Activated naive CD8-positive, alpha-beta T cell treated with anti-CD3 and anti-CD28 coated beads, Interleukin-2, amount 10 ng/mL, durations not matched to agents 7 days and 5 days (primary cell): ENCODE results near the gene GJC3. TPM values are rescaled to one million over a fixed set of nuclear protein-coding genes. Genes with fewer than 3 reads are reported as not detected.
"Not testable (repeated sequence)": the region's sequence is repeated elsewhere in the genome, so short reads cannot be mapped to it uniquely, and the experiment has no call there.

Experiments
- ATAC-seq: fragments of 150-1000 bp; cut with Tn5 transposase; one replicate; pipeline ENCODE4 v1.10.0; 2021; ENCODE audit warnings: low read depth, moderate library complexity
- POLR2A ChIA-PET: fragments of 350-600 bp; sonication (Branson Sonifier 250); formaldehyde crosslinking; loops from one replicate; lab custom pipeline; 2021; ENCODE audit warnings: antibody characterized with exemption; lab: Charles Lee
- DNase-seq: peaks from one replicate; pipeline ENCODE4 v3.0.0; 2021
- H3K27ac Mint-ChIP-seq: one replicate; pipeline ENCODE4 v1.8.0; 2022; ENCODE audit warnings: mild to moderate bottlenecking, mixed read lengths
- H3K27me3 Mint-ChIP-seq: one replicate; pipeline ENCODE4 v1.8.0; 2022; ENCODE audit warnings: mild to moderate bottlenecking, moderate library complexity, mixed read lengths
- H3K36me3 Mint-ChIP-seq: one replicate; pipeline ENCODE4 v1.8.0; 2021; ENCODE audit warnings: mild to moderate bottlenecking, mixed read lengths
- H3K4me1 Mint-ChIP-seq: one replicate; pipeline ENCODE4 v1.8.0; 2021; ENCODE audit warnings: mixed read lengths
- H3K4me3 Mint-ChIP-seq: one replicate; pipeline ENCODE4 v1.8.0; 2022; ENCODE audit warnings: mild to moderate bottlenecking, moderate library complexity, mixed read lengths
- H3K9me3 Mint-ChIP-seq: one replicate; pipeline ENCODE4 v1.8.0; 2021; ENCODE audit warnings: mixed read lengths
- total RNA-seq, 2 experiments: library from RNA; stranded (reverse); gene quantifications; one replicate each; pipeline ENCODE4 v1.2.3, GENCODE V29; 2021

GJC3 gene
- total RNA-seq = not detected

- H3K36me3 Mint-ChIP-seq = no peaks in the 10 kb centered on the region
Observed at GRCh38 chr7:99928994-99929729, at the start of gene GJC3. Gene GJC3, minus strand, starts transcription at chr7:99929620. Its CDS starts 0 bp downstream, at chr7:99929620.

GRCh38 chr7:99976626-99977025 is 47.2 kb upstream of the GJC3 start:
- ATAC-seq = no peak

More at GRCh38 chr7:99928994-99929729, at the start of gene GJC3:
- H3K4me1 Mint-ChIP-seq = peaks cover 17% of the 10 kb centered on the region
- peak within 1 kb of the TSS; percentile 75 for H3K4me3 Mint-ChIP-seq
- peak; percentile 94 for ATAC-seq
- peaks cover 17% of the 10 kb centered on the region for H3K27me3 Mint-ChIP-seq
- no peaks in the 10 kb centered on the region for H3K9me3 Mint-ChIP-seq
- POLR2A ChIA-PET = interaction anchor here (0.6 to 1.7 kb wide), 4 partner anchors 10 to 412 kb away, joined by 3 to 14 read pairs (median 3); partner anchors contain the start of gene TRIM4
- DNase-seq = peak; percentile 64
- H3K27ac Mint-ChIP-seq = peak within 1 kb of the TSS; percentile 63

GRCh38 chr7:99975782-99976521 is 46.5 kb upstream of the GJC3 start, which contains the start of gene AZGP1:
Gene AZGP1, minus strand, starts transcription at chr7:99976031. Its CDS starts 11 bp downstream, at chr7:99976020.
- Mint-ChIP-seq H3K27ac (no peak within 1 kb of the TSS), H3K9me3 (no peaks in the 10 kb centered on the region), H3K27me3 (peaks cover 13% of the 10 kb centered on the region), H3K4me3 (no peak within 1 kb of the TSS), H3K4me1 (peaks cover 4% of the 10 kb centered on the region), H3K36me3 (no peaks in the 10 kb centered on the region)
- POLR2A ChIA-PET = no interaction called here
- peak; percentile 43 for ATAC-seq
- DNase-seq = no peak

More at GRCh38 chr7:99976626-99977025, 47.2 kb upstream of the GJC3 start:
- H3K36me3 Mint-ChIP-seq = no peaks in the 10 kb centered on the region
- H3K27me3 Mint-ChIP-seq = peaks cover 14% of the 10 kb centered on the region
- H3K4me1 Mint-ChIP-seq = peaks cover 4% of the 10 kb centered on the region
- H3K9me3 Mint-ChIP-seq = no peaks in the 10 kb centered on the region
- H3K4me3 Mint-ChIP-seq = no peak overlapping the region
- no peak for DNase-seq
- POLR2A ChIA-PET = no interaction called here
- no peak overlapping the region for H3K27ac Mint-ChIP-seq

- Mint-ChIP-seq H3K9me3 (no peaks in the 10 kb centered on the region), H3K4me3 (no peak overlapping the region), H3K27me3 (peaks cover 19% of the 10 kb centered on the region), H3K4me1 (peaks cover 2% of the 10 kb centered on the region), H3K27ac (no peak overlapping the region), H3K36me3 (no peaks in the 10 kb centered on the region)
- no peak for ATAC-seq
- POLR2A ChIA-PET = no interaction called here
- no peak for DNase-seq
Observed at GRCh38 chr7:99974681-99975080, 45.3 kb upstream of the GJC3 start.

GRCh38 chr7:99973817-99974216 is 44.4 kb upstream of the GJC3 start:
- H3K4me1 Mint-ChIP-seq, POLR2A ChIA-PET: not testable (repeated sequence)

GRCh38 chr7:99971242-99971641 is 41.8 kb upstream of the GJC3 start:
- POLR2A ChIA-PET = no interaction called here
- Mint-ChIP-seq H3K36me3 (no peaks in the 10 kb centered on the region), H3K27ac (no peak overlapping the region), H3K9me3 (no peaks in the 10 kb centered on the region), H3K27me3 (peaks cover 21% of the 10 kb centered on the region), H3K4me3 (no peak overlapping the region), H3K4me1 (peaks cover 2% of the 10 kb centered on the region)
- DNase-seq (no peak), ATAC-seq (no peak)

More at GRCh38 chr7:99973817-99974216, 44.4 kb upstream of the GJC3 start:
- H3K9me3 Mint-ChIP-seq, H3K27ac Mint-ChIP-seq, H3K4me3 Mint-ChIP-seq, ATAC-seq, DNase-seq, H3K36me3 Mint-ChIP-seq: not testable (repeated sequence)
- peaks cover 19% of the 10 kb centered on the region for H3K27me3 Mint-ChIP-seq

GRCh38 chr7:99969813-99970212 is 40.4 kb upstream of the GJC3 start:
- peaks cover 15% of the 10 kb centered on the region for H3K27me3 Mint-ChIP-seq
- H3K4me1 Mint-ChIP-seq, ATAC-seq, H3K4me3 Mint-ChIP-seq, H3K27ac Mint-ChIP-seq, H3K9me3 Mint-ChIP-seq, H3K36me3 Mint-ChIP-seq, POLR2A ChIA-PET, DNase-seq: not testable (repeated sequence)

GRCh38 chr7:99969298-99969697 is 39.9 kb upstream of the GJC3 start:
- DNase-seq (no peak), ATAC-seq (no peak)
- no peak overlapping the region for H3K4me3 Mint-ChIP-seq
- no peak overlapping the region for H3K27ac Mint-ChIP-seq
- peaks cover 13% of the 10 kb centered on the region for H3K27me3 Mint-ChIP-seq
- no peaks in the 10 kb centered on the region for H3K9me3 Mint-ChIP-seq
- POLR2A ChIA-PET = interaction anchor here (0.6 kb wide), 1 partner anchor 859 kb away, joined by 4 read pairs; no protein-coding TSS in a partner anchor
- no peaks in the 10 kb centered on the region for H3K36me3 Mint-ChIP-seq
- no peaks in the 10 kb centered on the region for H3K4me1 Mint-ChIP-seq

GRCh38 chr7:99958564-99959227 is 29.3 kb upstream of the GJC3 start:
- no peak overlapping the region for H3K27ac Mint-ChIP-seq
- POLR2A ChIA-PET = no interaction called here
- H3K4me3 Mint-ChIP-seq = no peak overlapping the region
- ATAC-seq (no peak), DNase-seq (no peak)
- H3K9me3 Mint-ChIP-seq = no peaks in the 10 kb centered on the region
- H3K4me1 Mint-ChIP-seq = peaks cover 1% of the 10 kb centered on the region
- no peaks in the 10 kb centered on the region for H3K36me3 Mint-ChIP-seq
- H3K27me3 Mint-ChIP-seq = peaks cover 25% of the 10 kb centered on the region

GRCh38 chr7:99955247-99955646 is 25.8 kb upstream of the GJC3 start:
- Mint-ChIP-seq H3K27ac (no peak overlapping the region), H3K4me1 (peaks cover 4% of the 10 kb centered on the region)

GRCh38 chr7:99954643-99955042 is 25.2 kb upstream of the GJC3 start:
- H3K27ac Mint-ChIP-seq, DNase-seq, H3K4me3 Mint-ChIP-seq: not testable (repeated sequence)

More at GRCh38 chr7:99955247-99955646, 25.8 kb upstream of the GJC3 start:
- no peak overlapping the region for H3K4me3 Mint-ChIP-seq
- H3K27me3 Mint-ChIP-seq = peaks cover 16% of the 10 kb centered on the region
- POLR2A ChIA-PET = no interaction called here
- no peaks in the 10 kb centered on the region for H3K36me3 Mint-ChIP-seq
- no peaks in the 10 kb centered on the region for H3K9me3 Mint-ChIP-seq
- no peak for DNase-seq
- no peak for ATAC-seq

GRCh38 chr7:99953649-99954048 is 24.2 kb upstream of the GJC3 start:
- DNase-seq = no peak
- no peak for ATAC-seq
- H3K4me3 Mint-ChIP-seq = no peak overlapping the region
- no peak overlapping the region for H3K27ac Mint-ChIP-seq
- H3K9me3 Mint-ChIP-seq = no peaks in the 10 kb centered on the region
- POLR2A ChIA-PET = no interaction called here
- H3K27me3 Mint-ChIP-seq = peaks cover 16% of the 10 kb centered on the region
- H3K4me1 Mint-ChIP-seq = peaks cover 4% of the 10 kb centered on the region
- no peaks in the 10 kb centered on the region for H3K36me3 Mint-ChIP-seq

More at GRCh38 chr7:99954643-99955042, 25.2 kb upstream of the GJC3 start:
- H3K36me3 Mint-ChIP-seq, H3K4me1 Mint-ChIP-seq, ATAC-seq, POLR2A ChIA-PET, H3K9me3 Mint-ChIP-seq: not testable (repeated sequence)
- H3K27me3 Mint-ChIP-seq = peaks cover 16% of the 10 kb centered on the region

- POLR2A ChIA-PET, H3K36me3 Mint-ChIP-seq, H3K4me3 Mint-ChIP-seq, H3K4me1 Mint-ChIP-seq, ATAC-seq, H3K9me3 Mint-ChIP-seq, DNase-seq, H3K27ac Mint-ChIP-seq: not testable (repeated sequence)
- H3K27me3 Mint-ChIP-seq = peaks cover 16% of the 10 kb centered on the region
Observed at GRCh38 chr7:99952649-99953048, 23.2 kb upstream of the GJC3 start.
